Measurements from ENCODE around the gene KCNMA1. TPM values are rescaled to one million over a fixed set of nuclear protein-coding genes. Genes with fewer than 3 reads are reported as not detected.

The KCNMA1 gene
- total and polyA plus RNA-seq, 2 donors from 2014 or later: 4.2 to 8.9 TPM

- Histone ChIP-seq H3K4me1 (ENCODE audit: control insufficient read depth in 2 of 3, insufficient read depth in 2 of 3, low read depth in 1 of 3, low read length in 3 of 3) (no peaks in the 10 kb centered on the region), H3K4me3 (ENCODE audit: low read length in 3 of 3) (no peak overlapping the region), H3K36me3 (ENCODE audit: control insufficient read depth in 2 of 3, insufficient read depth in 3 of 3, low read length in 3 of 3) (no peaks in the 10 kb centered on the region), H3K9me3 (ENCODE audit: control insufficient read depth in 2 of 3, insufficient read depth in 1 of 3, low read length in 3 of 3) (no peaks in the 10 kb centered on the region), H3K9ac (ENCODE audit: low read length in 3 of 3) (no peak overlapping the region), H3K27ac (ENCODE audit: low read depth in 2 of 2, low read length in 2 of 2) (no peak overlapping the region), H3K27me3 (ENCODE audit: control insufficient read depth, insufficient read depth, low read length) (no peaks in the 10 kb centered on the region)
- DNase-seq (no peak), FAIRE-seq (no peak)
- TF ChIP-seq, protein P1, sequence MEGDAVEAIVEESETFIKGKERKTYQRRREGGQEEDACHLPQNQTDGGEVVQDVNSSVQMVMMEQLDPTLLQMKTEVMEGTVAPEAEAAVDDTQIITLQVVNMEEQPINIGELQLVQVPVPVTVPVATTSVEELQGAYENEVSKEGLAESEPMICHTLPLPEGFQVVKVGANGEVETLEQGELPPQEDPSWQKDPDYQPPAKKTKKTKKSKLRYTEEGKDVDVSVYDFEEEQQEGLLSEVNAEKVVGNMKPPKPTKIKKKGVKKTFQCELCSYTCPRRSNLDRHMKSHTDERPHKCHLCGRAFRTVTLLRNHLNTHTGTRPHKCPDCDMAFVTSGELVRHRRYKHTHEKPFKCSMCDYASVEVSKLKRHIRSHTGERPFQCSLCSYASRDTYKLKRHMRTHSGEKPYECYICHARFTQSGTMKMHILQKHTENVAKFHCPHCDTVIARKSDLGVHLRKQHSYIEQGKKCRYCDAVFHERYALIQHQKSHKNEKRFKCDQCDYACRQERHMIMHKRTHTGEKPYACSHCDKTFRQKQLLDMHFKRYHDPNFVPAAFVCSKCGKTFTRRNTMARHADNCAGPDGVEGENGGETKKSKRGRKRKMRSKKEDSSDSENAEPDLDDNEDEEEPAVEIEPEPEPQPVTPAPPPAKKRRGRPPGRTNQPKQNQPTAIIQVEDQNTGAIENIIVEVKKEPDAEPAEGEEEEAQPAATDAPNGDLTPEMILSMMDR (IDR thresholded peaks at IDR 0.05; ENCODE audit: borderline replicate concordance, extremely low read depth, insufficient read depth): no peak
- intact Hi-C loops (cut with DNase I): no loop called here
These were observed 557.9 kb downstream of the KCNMA1 start for GRCh38 chr10:77079592-77080300.

GRCh38 chr10:77077316-77077945 lies 560.2 kb downstream of the KCNMA1 start:
- Histone ChIP-seq H3K27ac (ENCODE audit: low read depth in 2 of 2, low read length in 2 of 2) (no peak overlapping the region), H3K9me3 (ENCODE audit: control insufficient read depth in 2 of 3, insufficient read depth in 1 of 3, low read length in 3 of 3) (no peaks in the 10 kb centered on the region), H3K27me3 (ENCODE audit: control insufficient read depth, insufficient read depth, low read length) (no peaks in the 10 kb centered on the region), H3K4me1 (ENCODE audit: control insufficient read depth in 2 of 3, insufficient read depth in 2 of 3, low read depth in 1 of 3, low read length in 3 of 3) (no peaks in the 10 kb centered on the region), H3K4me3 (ENCODE audit: low read length in 3 of 3) (no peak overlapping the region), H3K9ac (ENCODE audit: low read length in 3 of 3) (no peak overlapping the region), H3K36me3 (ENCODE audit: control insufficient read depth in 2 of 3, insufficient read depth in 3 of 3, low read length in 3 of 3) (no peaks in the 10 kb centered on the region)
- TF ChIP-seq, protein P1 (IDR thresholded peaks at IDR 0.05; ENCODE audit: borderline replicate concordance, extremely low read depth, insufficient read depth): no peak
- FAIRE-seq (no peak), DNase-seq (no peak)
- intact Hi-C loops (cut with DNase I): no loop called here

DNA sequence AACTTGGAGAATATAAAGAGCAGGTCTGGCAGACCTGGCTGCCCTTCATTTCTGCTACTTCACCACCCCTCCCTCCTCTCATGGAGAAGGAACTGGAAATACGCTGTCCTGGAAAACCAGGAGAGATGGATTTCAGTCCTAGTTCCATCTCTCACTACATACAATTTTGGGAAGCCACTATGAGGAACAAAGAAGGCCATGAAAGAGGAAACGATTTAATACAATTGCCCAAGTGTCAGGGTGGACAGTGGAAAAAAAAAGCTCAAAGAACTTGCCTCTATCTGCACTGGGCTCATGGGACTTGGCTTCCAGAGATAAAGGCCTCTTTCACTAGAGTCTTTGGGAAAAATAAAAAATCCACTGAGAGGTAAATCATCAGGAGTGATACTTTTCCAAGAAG lies 561.7 kb downstream of the KCNMA1 start:
- Histone ChIP-seq H3K27ac (ENCODE audit: low read depth in 2 of 2, low read length in 2 of 2) (no peak overlapping the region), H3K27me3 (ENCODE audit: control insufficient read depth, insufficient read depth, low read length) (no peaks in the 10 kb centered on the region), H3K9me3 (ENCODE audit: control insufficient read depth in 2 of 3, insufficient read depth in 1 of 3, low read length in 3 of 3) (no peaks in the 10 kb centered on the region), H3K4me1 (ENCODE audit: control insufficient read depth in 2 of 3, insufficient read depth in 2 of 3, low read depth in 1 of 3, low read length in 3 of 3) (no peaks in the 10 kb centered on the region), H3K9ac (ENCODE audit: low read length in 3 of 3) (no peak overlapping the region), H3K36me3 (ENCODE audit: control insufficient read depth in 2 of 3, insufficient read depth in 3 of 3, low read length in 3 of 3) (no peaks in the 10 kb centered on the region), H3K4me3 (ENCODE audit: low read length in 3 of 3) (no peak overlapping the region)
- FAIRE-seq (no peak), DNase-seq (no peak)
- TF ChIP-seq, protein P1 (IDR thresholded peaks at IDR 0.05; ENCODE audit: borderline replicate concordance, extremely low read depth, insufficient read depth): no peak
- intact Hi-C loops (cut with DNase I): no loop called here

All from kidney (tissue), 14 donors.